ENCODE results near the gene DGUOK.

The DGUOK gene

GRCh38 chr2:74002505-74003421 lies 76.1 kb downstream of the DGUOK start:
- FAIRE-seq (no peak), DNase-seq (ENCODE audit: insufficient read length, low spot score) (peak; percentile 87)
- peak; percentile 54 for TF ChIP-seq POLR2A (IDR thresholded peaks at IDR 0.05; ENCODE audit: low read depth, low read length)

GRCh38 chr2:74003494-74004211 lies 77.0 kb downstream of the DGUOK start:
- TF ChIP-seq POLR2A (IDR thresholded peaks at IDR 0.05; ENCODE audit: low read depth, low read length): no peak
- DNase-seq (ENCODE audit: insufficient read length, low spot score) (no peak), FAIRE-seq (no peak)

- no peak for DNase-seq (ENCODE audit: insufficient read length, low spot score)
- FAIRE-seq: no peak
Measured at GRCh38 chr2:74004212-74005182, 77.8 kb downstream of the DGUOK start.

GRCh38 chr2:74005786-74006185 lies 79.1 kb downstream of the DGUOK start:
- TF ChIP-seq POLR2A (IDR thresholded peaks at IDR 0.05; ENCODE audit: low read depth, low read length): no peak
- no peak for FAIRE-seq
- DNase-seq (ENCODE audit: insufficient read length, low spot score): no peak

More at GRCh38 chr2:74004212-74005182, 77.8 kb downstream of the DGUOK start:
- TF ChIP-seq POLR2A (IDR thresholded peaks at IDR 0.05; ENCODE audit: low read depth, low read length): no peak

GRCh38 chr2:74006459-74006858 lies 79.8 kb downstream of the DGUOK start:
- no peak for TF ChIP-seq POLR2A (IDR thresholded peaks at IDR 0.05; ENCODE audit: low read depth, low read length)
- FAIRE-seq (no peak), DNase-seq (ENCODE audit: insufficient read length, low spot score) (no peak)

- no peak for FAIRE-seq
- no peak for TF ChIP-seq POLR2A (IDR thresholded peaks at IDR 0.05; ENCODE audit: low read depth, low read length)
- no peak for DNase-seq (ENCODE audit: insufficient read length, low spot score)
Measured at GRCh38 chr2:74007121-74007520, 80.4 kb downstream of the DGUOK start.

GRCh38 chr2:74007711-74008110 lies 81.0 kb downstream of the DGUOK start:
- FAIRE-seq: no peak
- no peak for TF ChIP-seq POLR2A (IDR thresholded peaks at IDR 0.05; ENCODE audit: low read depth, low read length)
- no peak for DNase-seq (ENCODE audit: insufficient read length, low spot score)
